Right cardiac atrium (tissue), 5 donors: ENCODE measurements around the gene ZIC2. TPM values are rescaled to one million over a fixed set of nuclear protein-coding genes. Genes with fewer than 3 reads are reported as not detected.
"Not testable (repeated sequence)": the region's sequence is repeated elsewhere in the genome, so short reads cannot be mapped to it uniquely, and the experiment has no call there.

Experiments
- ATAC-seq, 2 donors: fragments of 200-7000 bp; cut with Tn5 transposase; one replicate each; pipeline versions ENCODE4 v1.8.0 to v1.9.1; 2020; ENCODE audit warnings: moderate library complexity in 2 of 2, mild to moderate bottlenecking in 1 of 2
- DNase-seq, 3 donors: peaks; one replicate each; pipeline ENCODE4 v3.0.0-alpha.2; 2020
- H3K27ac ChIP-seq: one replicate; pipeline ENCODE4 v1.5.1; 2013; ENCODE audit warnings: mild to moderate bottlenecking, low read length, control low read depth, moderate library complexity
- H3K27me3 ChIP-seq: one replicate; pipeline ENCODE4 v1.6.1; 2013; ENCODE audit not compliant: control insufficient read depth, insufficient read depth
- H3K4me1 ChIP-seq: one replicate; pipeline ENCODE4 v1.6.1; 2013; ENCODE audit warnings: low read length; ENCODE audit not compliant: control insufficient read depth, insufficient read depth
- H3K4me3 ChIP-seq: one replicate; pipeline ENCODE4 v1.5.1; 2013; ENCODE audit warnings: low read length, control low read depth
- H3K9me3 ChIP-seq: one replicate; pipeline ENCODE4 v1.6.1; 2013; ENCODE audit warnings: low read length; ENCODE audit not compliant: control insufficient read depth
- WGBS: extraction: QIAGEN DNeasy Blood & Tissue Kit; methylation state at CpG from one replicate; pipeline ENCODE4 v1.1.7; 2013; 5-methylcytosine and 5-hydroxymethylcytosine counted together
- intact Hi-C, 4 donors: fragments of 100-400 bp; cut with DNase I; formaldehyde crosslinking; loops; one replicate each; pipeline versions ENCODE4 v1.11.0 to v1.14.0; 2022 to 2023
- polyA plus RNA-seq: library from polyadenylated mRNA; stranded (reverse); fragments of 200-250 nt; gene quantifications from one replicate; pipeline ENCODE4 v1.2.3, GENCODE V29; 2013
- total RNA-seq, 4 donors: library from RNA; stranded (reverse); fragmentation: NEBNext Ultra II Directional; extraction: Animal tissue kit (Norgen Biotek cat#: 25700); gene quantifications; one replicate each; pipeline ENCODE4 v1.2.1, GENCODE V29; 2021
- donor health status: healthy with polysubstance abuse.
- donor health status: DM: no; HTN: yes; CAD: no.
- donor health status: DM: no; HTN: no; CAD: no.
- donor health status: DM: no; HTN: yes; CAD: no; lungs with severe emphysema.
- donor health status: DM: yes; HTN: yes; CAD: no.

ZIC2 gene
- total and polyA plus RNA-seq, 5 donors: not detected

GRCh38 chr13:99949679-99950413 is 31.7 kb upstream of the ZIC2 start:
- DNase-seq (no peak), ATAC-seq (no peak)
- intact Hi-C loops: no loop called here
- 52% methylated on average over 8 of the region's 8 CpGs for WGBS
- Histone ChIP-seq H3K27ac (no peak overlapping the region), H3K4me3 (no peak overlapping the region), H3K27me3 (peaks cover 9% of the 10 kb centered on the region), H3K4me1 (no peaks in the 10 kb centered on the region), H3K9me3 (no peaks in the 10 kb centered on the region)

- H3K9me3 ChIP-seq, H3K4me3 ChIP-seq, DNase-seq, H3K4me1 ChIP-seq, intact Hi-C loops, ATAC-seq, H3K27ac ChIP-seq, H3K27me3 ChIP-seq: not testable (repeated sequence)
- 97% methylated on average over 1 of the region's 1 CpG for WGBS
These were observed 29.9 kb upstream of the ZIC2 start for GRCh38 chr13:99951666-99952065.

- H3K27ac ChIP-seq: no peak overlapping the region
- ATAC-seq (no peak), DNase-seq (no peak)
- intact Hi-C loops: no loop called here
- H3K4me1 ChIP-seq: peaks cover 4% of the 10 kb centered on the region
- H3K9me3 ChIP-seq: no peaks in the 10 kb centered on the region
- no peak overlapping the region for H3K4me3 ChIP-seq
- 72% methylated on average over 14 of the region's 14 CpGs for WGBS
- no peaks in the 10 kb centered on the region for H3K27me3 ChIP-seq
These were observed 28.3 kb upstream of the ZIC2 start for GRCh38 chr13:99953138-99953755.

- intact Hi-C loops: no loop called here
- no peaks in the 10 kb centered on the region for H3K9me3 ChIP-seq
- WGBS: 46% methylated on average over 21 of the region's 21 CpGs
- peak in 1 of 2 donors; percentile 38 for ATAC-seq
- no peak for DNase-seq
- no peaks in the 10 kb centered on the region for H3K27me3 ChIP-seq
- H3K4me1 ChIP-seq: peaks cover 4% of the 10 kb centered on the region
- H3K27ac ChIP-seq: no peak overlapping the region
- H3K4me3 ChIP-seq: no peak overlapping the region
These were observed 26.4 kb upstream of the ZIC2 start for GRCh38 chr13:99955107-99955746.

GRCh38 chr13:99955747-99956472 is 25.7 kb upstream of the ZIC2 start:
- WGBS: 3% methylated on average over 57 of the region's 57 CpGs
- H3K4me1 ChIP-seq: peaks cover 4% of the 10 kb centered on the region
- DNase-seq (peak in 1 of 3 donors; percentile 70), ATAC-seq (peak in 1 of 2 donors; percentile 50)
- no peaks in the 10 kb centered on the region for H3K9me3 ChIP-seq
- H3K4me3 ChIP-seq: no peak overlapping the region
- no peaks in the 10 kb centered on the region for H3K27me3 ChIP-seq
- H3K27ac ChIP-seq: no peak overlapping the region
- intact Hi-C loops: no loop called here

- WGBS: 2% methylated on average over 68 of the region's 68 CpGs
- intact Hi-C loops: no loop called here
- no peak for DNase-seq
- Histone ChIP-seq H3K27ac (no peak overlapping the region), H3K27me3 (peaks cover 3% of the 10 kb centered on the region), H3K9me3 (no peaks in the 10 kb centered on the region), H3K4me3 (no peak overlapping the region), H3K4me1 (peaks cover 4% of the 10 kb centered on the region)
- ATAC-seq: peak; percentile 20
These were observed 24.9 kb upstream of the ZIC2 start for GRCh38 chr13:99956473-99957349.

GRCh38 chr13:99958406-99959126 is 23.0 kb upstream of the ZIC2 start:
- Histone ChIP-seq H3K9me3 (no peaks in the 10 kb centered on the region), H3K27ac (no peak overlapping the region), H3K27me3 (peaks cover 3% of the 10 kb centered on the region), H3K4me1 (peaks cover 4% of the 10 kb centered on the region), H3K4me3 (no peak overlapping the region)
- WGBS: 10% methylated on average over 35 of the region's 35 CpGs
- intact Hi-C loops: no loop called here
- DNase-seq: no peak
- ATAC-seq: no peak

- H3K9me3 ChIP-seq: no peaks in the 10 kb centered on the region
These were observed 22.5 kb upstream of the ZIC2 start for GRCh38 chr13:99959127-99959539.

GRCh38 chr13:99959540-99960230 is 21.9 kb upstream of the ZIC2 start:
- peak overlapping the region; percentile 18 for H3K4me3 ChIP-seq
- 4% methylated on average over 49 of the region's 49 CpGs for WGBS

More at GRCh38 chr13:99959127-99959539, 22.5 kb upstream of the ZIC2 start:
- 21% methylated on average over 10 of the region's 10 CpGs for WGBS
- H3K4me3 ChIP-seq: no peak overlapping the region
- no peak overlapping the region for H3K27ac ChIP-seq
- DNase-seq (no peak), ATAC-seq (no peak)
- peaks cover 3% of the 10 kb centered on the region for H3K27me3 ChIP-seq
- intact Hi-C loops: no loop called here
- peaks cover 4% of the 10 kb centered on the region for H3K4me1 ChIP-seq

More at GRCh38 chr13:99959540-99960230, 21.9 kb upstream of the ZIC2 start:
- intact Hi-C loops: no loop called here
- Histone ChIP-seq H3K9me3 (no peaks in the 10 kb centered on the region), H3K4me1 (peaks cover 4% of the 10 kb centered on the region), H3K27ac (no peak overlapping the region), H3K27me3 (peaks cover 3% of the 10 kb centered on the region)
- ATAC-seq: no peak
- DNase-seq: no peak
